H1 (cell line): Measurements from ENCODE around the gene PDCD7. TPM values are rescaled to one million over a fixed set of nuclear protein-coding genes. Genes with fewer than 3 reads are reported as not detected.

Experiments used
- CTCF ChIA-PET: fragments of 300-600 bp; sonication (Branson Sonifier 250); formaldehyde crosslinking; loops from one replicate; lab custom pipeline; 2021; ENCODE audit not compliant: partially characterized antibody; lab: Charles Lee
- POLR2A ChIA-PET: fragments of 300-600 bp; sonication (Branson Sonifier 250); formaldehyde crosslinking; loops from one replicate; lab custom pipeline; 2021; ENCODE audit warnings: inconsistent platforms; ENCODE audit not compliant: partially characterized antibody; lab: Charles Lee
- DNase-seq, 2 experiments: peaks; one replicate each; pipeline versions ENCODE4 v3.0.0 to v3.0.0-alpha.2; 2010 to 2022; ENCODE audit warnings: low spot score in 2 of 2, low read depth in 1 of 2, mixed read lengths in 1 of 2
- FAIRE-seq: peaks from 2 replicates; lab custom pipeline; 2011; peaks lifted over from hg19 to GRCh38; lab: Jason Lieb, UNC
- H2AFZ ChIP-seq: 2 replicates; pipeline ENCODE4 v1.8.1; 2012; ENCODE audit warnings: low read length, inconsistent platforms
- H2AK5ac ChIP-seq: 2 replicates; pipeline ENCODE4 v1.6.1; 2013; ENCODE audit warnings: low read depth, low read length
- H2BK120ac ChIP-seq: replicated peaks from 2 replicates; pipeline ENCODE3; 2013; ENCODE audit warnings: low read depth, low read length, inconsistent platforms
- H2BK12ac ChIP-seq: 2 replicates; pipeline ENCODE4 v1.6.1; 2013; ENCODE audit warnings: low read depth, low read length
- H2BK15ac ChIP-seq: 2 replicates; pipeline ENCODE4 v1.6.1; 2013; ENCODE audit warnings: low read length
- H2BK20ac ChIP-seq: 2 replicates; pipeline ENCODE4 v1.6.1; 2013; ENCODE audit warnings: low read length
- H2BK5ac ChIP-seq: 2 replicates; pipeline ENCODE4 v1.6.1; 2013; ENCODE audit warnings: low read depth, low read length
- H3K14ac ChIP-seq: 2 replicates; pipeline ENCODE4 v1.6.1; 2013; ENCODE audit warnings: inconsistent platforms; ENCODE audit not compliant: insufficient read length
- H3K18ac ChIP-seq: 2 replicates; pipeline ENCODE4 v1.6.1; 2013; ENCODE audit warnings: low read length; ENCODE audit errors: extremely low read depth
- H3K23ac ChIP-seq: 2 replicates; pipeline ENCODE4 v1.6.1; 2013; ENCODE audit warnings: inconsistent platforms; ENCODE audit not compliant: insufficient read length
- H3K23me2 ChIP-seq: 2 replicates; pipeline ENCODE4 v1.6.1; 2013; ENCODE audit warnings: low read depth, low read length
- H3K27ac ChIP-seq: 2 replicates; pipeline ENCODE4 v1.6.1; 2011; ENCODE audit warnings: low read depth, low read length, inconsistent platforms
- H3K27me3 ChIP-seq, 4 experiments: replicated peaks in 1 of 4; 1 replicate in 1 of 4; 2 replicates in 3 of 4; pipeline versions ENCODE4 v1.6.1 to v1.8.1; 2011 to 2013; ENCODE audit warnings: low read length in 3 of 4, mild to moderate bottlenecking in 3 of 4, inconsistent platforms in 2 of 4, mixed read lengths in 2 of 4, moderate library complexity in 1 of 4; ENCODE audit not compliant: control insufficient read depth in 3 of 4, insufficient read depth in 3 of 4; ENCODE audit errors: extremely low read depth in 1 of 4
- H3K36me3 ChIP-seq, 4 experiments: 2 replicates each; pipeline versions ENCODE4 v1.6.1 to v1.8.1; 2011 to 2013; ENCODE audit warnings: mild to moderate bottlenecking in 4 of 4, low read length in 3 of 4, moderate library complexity in 2 of 4, control low read depth in 1 of 4, inconsistent platforms in 1 of 4; ENCODE audit not compliant: insufficient read depth in 4 of 4, control insufficient read depth in 2 of 4
- H3K4ac ChIP-seq: replicated peaks from 2 replicates; pipeline ENCODE3; 2013; ENCODE audit warnings: low read length, low read depth, mixed read lengths, inconsistent platforms; ENCODE audit not compliant: insufficient read length
- H3K4me1 ChIP-seq, 4 experiments: replicated peaks in 1 of 4; 1 replicate in 1 of 4; 2 replicates in 3 of 4; pipeline versions ENCODE4 v1.6.1 to v1.8.1; 2011 to 2013; ENCODE audit warnings: low read length in 3 of 4, inconsistent platforms in 2 of 4, mixed read lengths in 1 of 4; ENCODE audit not compliant: insufficient read depth in 4 of 4, control insufficient read depth in 3 of 4
- H3K4me2 ChIP-seq, 2 experiments: 2 replicates each; pipeline versions ENCODE4 v1.6.1 to v1.8.1; 2011 to 2013; ENCODE audit warnings: low read depth in 2 of 2, low read length in 2 of 2, control low read depth in 1 of 2, inconsistent platforms in 1 of 2, mild to moderate bottlenecking in 1 of 2; ENCODE audit not compliant: insufficient read depth in 1 of 2
- H3K4me3 ChIP-seq, 4 experiments: fragments of 200-600, 300-600 bp in 1 of 4; sonication (generic), shearing (Covaris generic), sonication (Bioruptor Twin) in 1 of 4; 2 replicates each; pipeline versions ENCODE4 v1.5.1 to v1.8.1; 2011 to 2016; ENCODE audit warnings: low read length in 4 of 4, low read depth in 3 of 4, control low read depth in 2 of 4, inconsistent platforms in 2 of 4, mild to moderate bottlenecking in 2 of 4, mixed read lengths in 1 of 4, moderate library complexity in 1 of 4; ENCODE audit not compliant: insufficient read depth in 2 of 4; ENCODE audit errors: extremely low read depth in 1 of 4
- H3K56ac ChIP-seq: replicated peaks from 2 replicates; pipeline ENCODE3; 2013; ENCODE audit warnings: low read depth, mild to moderate bottlenecking, mixed read lengths, low read length, inconsistent platforms; ENCODE audit not compliant: insufficient read length
- H3K79me1 ChIP-seq: 2 replicates; pipeline ENCODE4 v1.6.1; 2013; ENCODE audit warnings: low read depth, low read length, control low read depth
- H3K79me2 ChIP-seq, 2 experiments: 2 replicates each; pipeline versions ENCODE4 v1.6.1 to v1.8.1; 2012 to 2013; ENCODE audit warnings: low read length in 2 of 2, mild to moderate bottlenecking in 2 of 2, inconsistent platforms in 1 of 2; ENCODE audit not compliant: insufficient read depth in 2 of 2, control insufficient read depth in 1 of 2
- H3K9ac ChIP-seq, 4 experiments: replicated peaks in 1 of 4; 1 replicate in 1 of 4; 2 replicates in 3 of 4; pipeline versions ENCODE4 v1.6.1 to v1.8.1; 2011 to 2013; ENCODE audit warnings: low read depth in 3 of 4, low read length in 3 of 4, control low read depth in 2 of 4, mild to moderate bottlenecking in 2 of 4, moderate library complexity in 2 of 4, inconsistent platforms in 1 of 4; ENCODE audit errors: extremely low read depth in 1 of 4
- H3K9me3 ChIP-seq, 2 experiments: 2 replicates each; pipeline versions ENCODE4 v1.6.1 to v1.8.1; 2012 to 2013; ENCODE audit warnings: mild to moderate bottlenecking in 2 of 2, moderate library complexity in 2 of 2, control low read depth in 1 of 2, inconsistent platforms in 1 of 2, low read depth in 1 of 2, low read length in 1 of 2, mixed read lengths in 1 of 2; ENCODE audit not compliant: insufficient read depth in 2 of 2
- H4K20me1 ChIP-seq, 2 experiments: replicated peaks in 1 of 2; 2 replicates each; pipeline versions ENCODE3 to v1.8.1; 2011 to 2013; ENCODE audit warnings: inconsistent platforms in 2 of 2, low read length in 2 of 2, mild to moderate bottlenecking in 1 of 2; ENCODE audit not compliant: insufficient read depth in 2 of 2, control insufficient read depth in 1 of 2
- H4K5ac ChIP-seq: 2 replicates; pipeline ENCODE4 v1.6.1; 2013; ENCODE audit warnings: low read length, low read depth, mixed read lengths, inconsistent platforms; ENCODE audit not compliant: insufficient read length
- H4K8ac ChIP-seq: 2 replicates; pipeline ENCODE4 v1.8.0; 2013; ENCODE audit warnings: mild to moderate bottlenecking, moderate library complexity, low read length, inconsistent platforms; ENCODE audit not compliant: insufficient read depth; ENCODE audit errors: extremely low read depth
- H4K91ac ChIP-seq: replicated peaks from 2 replicates; pipeline ENCODE3; 2013; ENCODE audit warnings: low read length, mixed read lengths, inconsistent platforms; ENCODE audit not compliant: insufficient read length
- BACH1 ChIP-seq: IDR thresholded peaks from 2 replicates; pipeline ENCODE4 v1.6.1; 2012; ENCODE audit warnings: low read length, improper control_type of control experiment
- CEBPB ChIP-seq: IDR thresholded peaks from 2 replicates; pipeline ENCODE4 v1.6.1; 2012; ENCODE audit warnings: low read depth, low read length
- CREB1 ChIP-seq: IDR thresholded peaks from 2 replicates; pipeline ENCODE4 v1.6.1; 2012; ENCODE audit warnings: inconsistent platforms
- WGBS, 2 experiments: shearing (Covaris generic) in 1 of 2; methylation state at CpG; one replicate each; pipeline versions ENCODE4 v1.1.6 to v1.1.7; 2013 to 2015; ENCODE audit warnings: low lambda C conversion rate in 2 of 2, mixed read lengths in 2 of 2, inconsistent platforms in 1 of 2, low coverage in 1 of 2, missing lambda C conversion rate in 1 of 2; ENCODE audit not compliant: insufficient replicate concordance in 2 of 2, insufficient coverage in 1 of 2, insufficient read length in 1 of 2; ENCODE audit errors: extremely low coverage in 1 of 2, missing lambda C conversion rate in 1 of 2; 5-methylcytosine and 5-hydroxymethylcytosine counted together
- polyA plus RNA-seq, 7 experiments: library from polyadenylated mRNA; depleted of rRNA in 3 of 7; stranded (reverse) in 5 of 7; unstranded in 2 of 7; fragments of >200 nt in 5 of 7; fragments of 200-250 nt in 2 of 7; gene quantifications; 1 replicate in 5 of 7; 2 replicates in 1 of 7; 4 replicates in 1 of 7; pipeline versions ENCODE4 v1.2.1 to v1.2.3, GENCODE V29; 2011 to 2013; ENCODE audit warnings: missing spikeins in 2 of 7, mixed read lengths in 2 of 7
- total RNA-seq: library from RNA; stranded (reverse); fragmentation: NEBNext Ultra II Directional; extraction: Animal tissue kit (Norgen Biotek cat#: 25700); gene quantifications from 2 replicates; pipeline ENCODE4 v1.2.1, GENCODE V29; 2021

PDCD7 gene
- total and polyA plus RNA-seq, 2 of the 8 experiments (the other 6 are each of a cell fraction or from before 2014, with no cell fraction given): 11.5 to 25.6 TPM

DNA sequence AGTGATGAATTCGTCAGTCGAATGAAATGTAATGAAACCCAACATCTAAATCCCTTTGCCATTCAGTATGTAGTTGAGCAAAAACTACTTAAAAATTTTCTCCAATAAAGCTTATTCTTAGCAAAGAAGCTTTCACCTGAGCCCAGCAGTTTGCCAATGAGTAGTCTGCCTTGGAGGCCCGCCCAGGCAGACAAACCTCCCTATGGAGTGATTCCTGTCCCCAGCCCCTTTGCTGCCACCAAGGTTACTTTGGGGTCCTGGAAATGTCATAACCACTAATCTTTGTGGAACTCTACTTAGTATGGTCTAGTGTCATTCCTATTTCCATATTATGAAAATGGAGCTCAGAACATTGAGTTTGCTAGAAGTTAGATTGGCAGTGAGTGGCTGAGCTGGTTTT, 30.7 kb downstream of the PDCD7 start:
- H3K27ac ChIP-seq: no peak overlapping the region
- POLR2A ChIA-PET: interaction anchor here (0.7 to 1.8 kb wide), 8 partner anchors 9 to 1610 kb away, joined by 3 to 7 read pairs (median 4); partner anchors contain the start of genes CLPX and RNU5B-1
- H3K4ac ChIP-seq: no peak overlapping the region
- peaks cover 0 to 11% (median 5%) of the 10 kb centered on the region in 4 experiments; a peak in 3 of 7 replicates for H3K27me3 ChIP-seq
- H4K20me1 ChIP-seq: no peaks in the 10 kb centered on the region
- peak overlapping the region; percentile 72 to 98; a peak in 3 of 4 replicates for H3K4me2 ChIP-seq
- no peak for TF ChIP-seq CEBPB
- TF ChIP-seq BACH1: no peak
- TF ChIP-seq CREB1: no peak
- H3K36me3 ChIP-seq: no peaks in the 10 kb centered on the region
- H2BK15ac ChIP-seq: no peak overlapping the region
- H3K9ac ChIP-seq: no peak overlapping the region
- H3K4me3 ChIP-seq: peak overlapping the region in 2 of 4 experiments; percentile 36 to 67; a peak in 5 of 8 replicates
- H3K56ac ChIP-seq: no peak overlapping the region
- H4K91ac ChIP-seq: no peak overlapping the region
- no peak overlapping the region for H2BK120ac ChIP-seq
- H2BK5ac ChIP-seq: no peak overlapping the region
- H3K79me2 ChIP-seq: no peaks in the 10 kb centered on the region
- H2AK5ac ChIP-seq: no peak overlapping the region
- no peak overlapping the region for H3K18ac ChIP-seq
- no peaks in the 10 kb centered on the region for H3K9me3 ChIP-seq
- no peak overlapping the region for H3K14ac ChIP-seq
- H3K23me2 ChIP-seq: peaks cover 5% of the 10 kb centered on the region; the same call in 1 of the 2 replicates
- H2AFZ ChIP-seq: no peak overlapping the region
- no peak overlapping the region for H3K23ac ChIP-seq
- H4K5ac ChIP-seq: no peak overlapping the region
- peak; percentile 7 for FAIRE-seq
- DNase-seq: no peak
- no peak overlapping the region for H2BK20ac ChIP-seq
- H3K4me1 ChIP-seq: peaks cover 0 to 2% (median 0%) of the 10 kb centered on the region in 4 experiments; a peak in 2 of 7 replicates
- 82% methylated on average over 3 of the region's 3 CpGs; no CpG with 5 or more reads in 1 of the 2 experiments for whole genome bisulfite sequencing, 2 experiments
- no peaks in the 10 kb centered on the region for H3K79me1 ChIP-seq
- H2BK12ac ChIP-seq: no peak overlapping the region
- CTCF ChIA-PET: interaction anchor here (0.6 to 9.6 kb wide), 11 partner anchors 8 to 68 kb away, joined by 3 to 259 read pairs (median 23); partner anchors contain the start of genes KBTBD13 and RASL12
- no peak overlapping the region for H4K8ac ChIP-seq
